Astrocyte of the spinal cord (primary cell): ENCODE measurements around the gene KIF5A.

Source experiments
- DNase-seq: peaks from one replicate; pipeline ENCODE4 v3.0.0; 2011; ENCODE audit warnings: low read depth, low spot score
- H3K4me3 ChIP-seq: 2 replicates; pipeline ENCODE4 v1.5.1; 2011; ENCODE audit warnings: low read depth, mild to moderate bottlenecking, low read length, moderate library complexity
- CTCF ChIP-seq: IDR thresholded peaks from 2 replicates; pipeline ENCODE4 v1.5.1; 2012; ENCODE audit warnings: low read depth, mild to moderate bottlenecking, low read length, inconsistent platforms
- in situ Hi-C: cut with HindIII; loops from 2 replicates; pipeline ENCODE4 v1.10.0; 2017; ENCODE audit warnings: low sequenced_read_pairs

KIF5A gene

GRCh38 chr12:57576613-57577160 lies 26.8 kb downstream of the KIF5A start:
- no peak for DNase-seq
- in situ Hi-C loops: no loop called here
- TF ChIP-seq CTCF: no peak
- no peak overlapping the region for H3K4me3 ChIP-seq

- in situ Hi-C loops: no loop called here
- no peak for DNase-seq
- TF ChIP-seq CTCF: no peak
- no peak overlapping the region for H3K4me3 ChIP-seq
Observed at GRCh38 chr12:57577981-57578758, 28.3 kb downstream of the KIF5A start.

GRCh38 chr12:57579011-57579410 lies 29.2 kb downstream of the KIF5A start:
- DNase-seq: no peak
- in situ Hi-C loops: no loop called here
- H3K4me3 ChIP-seq: no peak overlapping the region
- no peak for TF ChIP-seq CTCF

GRCh38 chr12:57579677-57580465 lies 30.0 kb downstream of the KIF5A start:
- no peak overlapping the region for H3K4me3 ChIP-seq
- TF ChIP-seq CTCF: no peak
- in situ Hi-C loops: no loop called here
- DNase-seq: no peak

- DNase-seq: no peak
- in situ Hi-C loops: no loop called here
- no peak for TF ChIP-seq CTCF
Observed at GRCh38 chr12:57580466-57580795, 30.6 kb downstream of the KIF5A start.

GRCh38 chr12:57581802-57582201 lies 32.0 kb downstream of the KIF5A start:
- no peak for DNase-seq
- in situ Hi-C loops: no loop called here
- no peak for TF ChIP-seq CTCF
- H3K4me3 ChIP-seq: no peak overlapping the region

More at GRCh38 chr12:57580466-57580795, 30.6 kb downstream of the KIF5A start:
- no peak overlapping the region for H3K4me3 ChIP-seq
